Right atrium auricular region (tissue), 2 donors: ENCODE results near the gene SLC43A1. TPM values are rescaled to one million over a fixed set of nuclear protein-coding genes. Genes with fewer than 3 reads are reported as not detected.

Source experiments
- DNase-seq: peaks from one replicate; pipeline ENCODE4 v3.0.0-alpha.2; 2019; ENCODE audit warnings: low spot score
- H3K27ac ChIP-seq, 2 donors: fragments of 200-600 bp; sonication (generic); 1 replicate in 1 of 2; 2 replicates in 1 of 2; pipeline ENCODE4 v1.5.1; 2016 to 2019
- H3K27me3 ChIP-seq, 2 donors: fragments of 200-600 bp; sonication (generic); one replicate each; pipeline versions ENCODE4 v1.5.1 to v1.6.0; 2017 to 2019
- H3K36me3 ChIP-seq: fragments of 200-600 bp; sonication (generic); one replicate; pipeline ENCODE4 v1.5.1; 2016
- H3K4me1 ChIP-seq, 2 donors: fragments of 200-600 bp; sonication (generic); one replicate each; pipeline versions ENCODE4 v1.5.1 to v1.6.0; 2017 to 2019
- H3K4me3 ChIP-seq, 2 donors: fragments of 200-600 bp; sonication (generic); 1 replicate in 1 of 2; 2 replicates in 1 of 2; pipeline ENCODE4 v1.5.1; 2017 to 2019; ENCODE audit warnings: mild to moderate bottlenecking in 1 of 2, moderate library complexity in 1 of 2
- H3K9me3 ChIP-seq, 2 donors: fragments of 200-600 bp; sonication (generic); one replicate each; pipeline ENCODE4 v1.5.1; 2019
- CTCF ChIP-seq, 2 donors: fragments of 200-600 bp; sonication (generic); IDR thresholded peaks; one replicate each; pipeline ENCODE4 v1.5.1; 2019; ENCODE audit warnings: antibody characterized with exemption in 2 of 2
- total RNA-seq, 2 donors: library from RNA; depleted of rRNA; stranded (reverse); fragments of >200 nt; gene quantifications; one replicate each; pipeline ENCODE4 v1.1.0, GENCODE V29; 2016

The SLC43A1 gene
- total RNA-seq, 2 donors from 2014 or later: 5.0 to 10.4 TPM

GRCh38 chr11:57467508-57468157 lies 47.9 kb downstream of the SLC43A1 start:
- Histone ChIP-seq H3K27me3 (no peaks in the 10 kb centered on the region), H3K9me3 (no peaks in the 10 kb centered on the region), H3K4me3 (no peak overlapping the region), H3K4me1 (no peaks in the 10 kb centered on the region), H3K36me3 (no peaks in the 10 kb centered on the region), H3K27ac (no peak overlapping the region)
- TF ChIP-seq CTCF (IDR thresholded peaks at IDR 0.05): no peak
- DNase-seq: no peak

- no peak overlapping the region for H3K4me3 ChIP-seq
- no peaks in the 10 kb centered on the region for H3K27me3 ChIP-seq
- no peaks in the 10 kb centered on the region for H3K36me3 ChIP-seq
- H3K9me3 ChIP-seq: no peaks in the 10 kb centered on the region
- no peak for TF ChIP-seq CTCF (IDR thresholded peaks at IDR 0.05)
- DNase-seq: no peak
- H3K4me1 ChIP-seq: no peaks in the 10 kb centered on the region
- H3K27ac ChIP-seq: no peak overlapping the region
Observed at GRCh38 chr11:57466680-57467079, 48.8 kb downstream of the SLC43A1 start.

GRCh38 chr11:57464539-57465181 lies 50.8 kb downstream of the SLC43A1 start:
- peaks cover 0 to 13% of the 10 kb centered on the region in 2 donors for H3K4me1 ChIP-seq
- H3K27ac ChIP-seq: no peak overlapping the region
- no peak overlapping the region for H3K4me3 ChIP-seq
- TF ChIP-seq CTCF (IDR thresholded peaks at IDR 0.05): no peak
- DNase-seq: no peak
- H3K27me3 ChIP-seq: peaks cover 3 to 5% of the 10 kb centered on the region in 2 donors
- no peaks in the 10 kb centered on the region for H3K9me3 ChIP-seq
- H3K36me3 ChIP-seq: no peaks in the 10 kb centered on the region

GRCh38 chr11:57463671-57464538 lies 51.6 kb downstream of the SLC43A1 start:
- H3K4me1 ChIP-seq: peaks cover 0 to 20% of the 10 kb centered on the region in 2 donors

GRCh38 chr11:57462597-57462996 lies 52.9 kb downstream of the SLC43A1 start:
- Histone ChIP-seq H3K27me3 (peaks cover 12% of the 10 kb centered on the region in 2 donors), H3K4me3 (no peak overlapping the region), H3K27ac (no peak overlapping the region), H3K36me3 (no peaks in the 10 kb centered on the region), H3K9me3 (no peaks in the 10 kb centered on the region), H3K4me1 (peaks cover 0 to 33% of the 10 kb centered on the region in 2 donors)
- no peak for DNase-seq
- no peak for TF ChIP-seq CTCF (IDR thresholded peaks at IDR 0.05)

More at GRCh38 chr11:57463671-57464538, 51.6 kb downstream of the SLC43A1 start:
- DNase-seq: no peak
- peaks cover 8 to 12% of the 10 kb centered on the region in 2 donors for H3K27me3 ChIP-seq
- TF ChIP-seq CTCF (IDR thresholded peaks at IDR 0.05): no peak
- H3K4me3 ChIP-seq: no peak overlapping the region
- H3K27ac ChIP-seq: no peak overlapping the region
- no peaks in the 10 kb centered on the region for H3K9me3 ChIP-seq
- H3K36me3 ChIP-seq: no peaks in the 10 kb centered on the region
